ENCODE data around the gene LIG4.
"Not testable (repeated sequence)": the region's sequence is repeated elsewhere in the genome, so short reads cannot be mapped to it uniquely, and the experiment has no call there.

LIG4 gene

GRCh38 chr13:108223687-108224503 is 8.6 kb upstream of the LIG4 start:
- DNase-seq, result no peak
- Histone ChIP-seq H3K4me2 (ENCODE audit: low read length) (no peak overlapping the region), H3K4me3 (ENCODE audit: low read depth, low read length) (no peak overlapping the region), H3K4me1 (ENCODE audit: control insufficient read depth in 1 of 2, insufficient read depth in 2 of 2, low read length in 2 of 2) (peaks cover 0 to 2% of the 10 kb centered on the region in 2 experiments), H3K27ac (ENCODE audit: low read depth, low read length) (no peak overlapping the region), H3K36me3 (ENCODE audit: control insufficient read depth in 1 of 2, insufficient read depth in 2 of 2, low read length in 2 of 2) (no peaks in the 10 kb centered on the region), H3K27me3 (ENCODE audit: insufficient read depth, low read length) (no peaks in the 10 kb centered on the region), H3K79me2 (ENCODE audit: control insufficient read depth, insufficient read depth, low read length, poor library complexity) (peaks cover 2% of the 10 kb centered on the region), H3K23ac (ENCODE audit: low read length) (no peak overlapping the region), H4K12ac (ENCODE audit: low read depth, low read length) (no peak overlapping the region), H2BK120ac (ENCODE audit: insufficient read depth, low read length, poor library complexity) (no peak overlapping the region), H3K14ac (ENCODE audit: low read length) (no peak overlapping the region), H3K9me3 (ENCODE audit: insufficient read depth, low read depth, low read length) (no peaks in the 10 kb centered on the region), H2BK12ac (ENCODE audit: low read length) (no peak overlapping the region), H3K79me1 (ENCODE audit: low read length) (no peaks in the 10 kb centered on the region), H3K4ac (ENCODE audit: low read depth, low read length) (no peak overlapping the region), H2AK5ac (ENCODE audit: low read length) (no peak overlapping the region), H3K9ac (ENCODE audit: low read length) (no peak overlapping the region), H3K18ac (ENCODE audit: low read length) (no peak overlapping the region), H2AFZ (ENCODE audit: insufficient read depth, low read length, poor library complexity) (no peak overlapping the region), H4K8ac (ENCODE audit: low read depth, low read length) (no peak overlapping the region), H4K91ac (ENCODE audit: low read depth, low read length) (no peak overlapping the region), H2BK5ac (ENCODE audit: low read depth, low read length, poor library complexity) (no peak overlapping the region)
- WGBS (ENCODE audit: extremely low coverage, insufficient coverage, insufficient read length), result no CpG with 5 or more reads among the region's 7 CpGs

GRCh38 chr13:108220041-108220440 is 4.7 kb upstream of the LIG4 start:
- Histone ChIP-seq H3K9ac (ENCODE audit: low read length) (no peak overlapping the region), H4K8ac (ENCODE audit: low read depth, low read length) (no peak overlapping the region), H3K23ac (ENCODE audit: low read length) (no peak overlapping the region), H2AK5ac (ENCODE audit: low read length) (no peak overlapping the region), H3K18ac (ENCODE audit: low read length) (no peak overlapping the region), H3K27me3 (ENCODE audit: insufficient read depth, low read length) (no peaks in the 10 kb centered on the region), H2BK120ac (ENCODE audit: insufficient read depth, low read length, poor library complexity) (no peak overlapping the region), H3K4me1 (ENCODE audit: control insufficient read depth in 1 of 2, insufficient read depth in 2 of 2, low read length in 2 of 2) (peaks cover 0 to 2% of the 10 kb centered on the region in 2 experiments), H4K91ac (ENCODE audit: low read depth, low read length) (no peak overlapping the region), H3K4me2 (ENCODE audit: low read length) (no peak overlapping the region), H2AFZ (ENCODE audit: insufficient read depth, low read length, poor library complexity) (no peak overlapping the region), H3K4ac (ENCODE audit: low read depth, low read length) (peak overlapping the region; percentile 39), H3K79me1 (ENCODE audit: low read length) (peaks cover 9% of the 10 kb centered on the region), H2BK5ac (ENCODE audit: low read depth, low read length, poor library complexity) (no peak overlapping the region), H3K14ac (ENCODE audit: low read length) (no peak overlapping the region), H3K4me3 (ENCODE audit: low read depth, low read length) (no peak overlapping the region), H3K9me3 (ENCODE audit: insufficient read depth, low read depth, low read length) (no peaks in the 10 kb centered on the region), H3K36me3 (ENCODE audit: control insufficient read depth in 1 of 2, insufficient read depth in 2 of 2, low read length in 2 of 2) (no peaks in the 10 kb centered on the region), H3K79me2 (ENCODE audit: control insufficient read depth, insufficient read depth, low read length, poor library complexity) (peaks cover 10% of the 10 kb centered on the region), H3K27ac (ENCODE audit: low read depth, low read length) (no peak overlapping the region), H2BK12ac (ENCODE audit: low read length) (no peak overlapping the region), H4K12ac (ENCODE audit: low read depth, low read length) (no peak overlapping the region)
- DNase-seq, result peak in 1 of 2 donors; percentile 8
- no CpG with 5 or more reads among the region's 1 CpG for WGBS (ENCODE audit: extremely low coverage, insufficient coverage, insufficient read length)

- Histone ChIP-seq H3K79me1 (ENCODE audit: low read length) (peaks cover 9% of the 10 kb centered on the region), H3K4me1 (ENCODE audit: control insufficient read depth in 1 of 2, insufficient read depth in 2 of 2, low read length in 2 of 2) (peaks cover 0 to 2% of the 10 kb centered on the region in 2 experiments), H3K9ac (ENCODE audit: low read length) (peak within 1 kb of the TSS; percentile 89), H3K27me3 (ENCODE audit: insufficient read depth, low read length) (no peaks in the 10 kb centered on the region), H3K18ac (ENCODE audit: low read length) (peak within 1 kb of the TSS; percentile 90), H3K23ac (ENCODE audit: low read length) (no peak within 1 kb of the TSS), H4K91ac (ENCODE audit: low read depth, low read length) (peak within 1 kb of the TSS; percentile 78), H3K4ac (ENCODE audit: low read depth, low read length) (peak within 1 kb of the TSS; percentile 95), H4K12ac (ENCODE audit: low read depth, low read length) (peak within 1 kb of the TSS; percentile 97), H3K4me3 (ENCODE audit: low read depth, low read length) (peak within 1 kb of the TSS; percentile 90), H3K79me2 (ENCODE audit: control insufficient read depth, insufficient read depth, low read length, poor library complexity) (peaks cover 10% of the 10 kb centered on the region), H2AK5ac (ENCODE audit: low read length) (peak within 1 kb of the TSS; percentile 77), H2BK12ac (ENCODE audit: low read length) (peak within 1 kb of the TSS; percentile 59), H2AFZ (ENCODE audit: insufficient read depth, low read length, poor library complexity) (peak within 1 kb of the TSS; percentile 87), H4K8ac (ENCODE audit: low read depth, low read length) (peak within 1 kb of the TSS; percentile 98), H3K9me3 (ENCODE audit: insufficient read depth, low read depth, low read length) (no peaks in the 10 kb centered on the region), H3K4me2 (ENCODE audit: low read length) (peak within 1 kb of the TSS; percentile 89), H2BK120ac (ENCODE audit: insufficient read depth, low read length, poor library complexity) (peak within 1 kb of the TSS; percentile 95), H3K14ac (ENCODE audit: low read length) (peak within 1 kb of the TSS; percentile 97), H3K27ac (ENCODE audit: low read depth, low read length) (peak within 1 kb of the TSS; percentile 46), H2BK5ac (ENCODE audit: low read depth, low read length, poor library complexity) (peak within 1 kb of the TSS; percentile 61), H3K36me3 (ENCODE audit: control insufficient read depth in 1 of 2, insufficient read depth in 2 of 2, low read length in 2 of 2) (no peaks in the 10 kb centered on the region)
- peak; percentile 85 to 94 for DNase-seq
- no CpG with 5 or more reads among the region's 93 CpGs for WGBS (ENCODE audit: extremely low coverage, insufficient coverage, insufficient read length)
Measured at GRCh38 chr13:108218044-108218974, 3.0 kb upstream of the LIG4 start, which contains the start of gene ABHD13. Gene ABHD13 (plus strand): TSS chr13:108218392. CDS start chr13:108229219, 10,827 bp downstream.

GRCh38 chr13:108217307-108218043 is 2.1 kb upstream of the LIG4 start:
- H2BK12ac ChIP-seq (ENCODE audit: low read length); DNase-seq; H2BK120ac ChIP-seq (ENCODE audit: insufficient read depth, low read length, poor library complexity); H3K9me3 ChIP-seq (ENCODE audit: insufficient read depth, low read depth, low read length); H3K23ac ChIP-seq (ENCODE audit: low read length); H3K4me1 ChIP-seq (ENCODE audit: control insufficient read depth in 1 of 2, insufficient read depth in 2 of 2, low read length in 2 of 2); H3K36me3 ChIP-seq (ENCODE audit: control insufficient read depth in 1 of 2, insufficient read depth in 2 of 2, low read length in 2 of 2); H3K18ac ChIP-seq (ENCODE audit: low read length); H3K79me1 ChIP-seq (ENCODE audit: low read length); H3K27me3 ChIP-seq (ENCODE audit: insufficient read depth, low read length): not testable (repeated sequence)
- peak overlapping the region; percentile 97 for H3K14ac ChIP-seq (ENCODE audit: low read length)
- WGBS (ENCODE audit: extremely low coverage, insufficient coverage, insufficient read length), result no CpG with 5 or more reads among the region's 27 CpGs
- peak overlapping the region; percentile 65 for H3K4me2 ChIP-seq (ENCODE audit: low read length)
- H3K79me2 ChIP-seq (ENCODE audit: control insufficient read depth, insufficient read depth, low read length, poor library complexity), result peaks cover 10% of the 10 kb centered on the region
- H4K8ac ChIP-seq (ENCODE audit: low read depth, low read length), result peak overlapping the region; percentile 98
- peak overlapping the region; percentile 89 for H3K9ac ChIP-seq (ENCODE audit: low read length)
- H2AK5ac ChIP-seq (ENCODE audit: low read length), result peak overlapping the region; percentile 21
- peak overlapping the region; percentile 87 for H2AFZ ChIP-seq (ENCODE audit: insufficient read depth, low read length, poor library complexity)
- H3K4me3 ChIP-seq (ENCODE audit: low read depth, low read length), result peak overlapping the region; percentile 90
- H4K12ac ChIP-seq (ENCODE audit: low read depth, low read length), result peak overlapping the region; percentile 97
- H2BK5ac ChIP-seq (ENCODE audit: low read depth, low read length, poor library complexity), result peak overlapping the region; percentile 61
- H3K4ac ChIP-seq (ENCODE audit: low read depth, low read length), result peak overlapping the region; percentile 90
- peak overlapping the region; percentile 31 for H3K27ac ChIP-seq (ENCODE audit: low read depth, low read length)
- peak overlapping the region; percentile 78 for H4K91ac ChIP-seq (ENCODE audit: low read depth, low read length)
